ENCODE measurements around the gene CROCC2. TPM values are rescaled to one million over a fixed set of nuclear protein-coding genes. Genes with fewer than 3 reads are reported as not detected.

Gene CROCC2
- total and polyA plus RNA-seq, 10 of the 15 experiments (the other 5 are each of a cell fraction or from before 2014, with no cell fraction given), result not detected

GRCh38 chr2:241008711-241009121, 102.6 kb downstream of the CROCC2 start:
- BruUV-seq (replicated peaks), result no TSS peak
- Histone ChIP-seq H3K27me3 (replicated peaks in 1 of 2; ENCODE audit: control insufficient read depth in 2 of 2, insufficient read depth in 2 of 2, low read length in 1 of 2) (peaks cover 0 to 2% of the 10 kb centered on the region in 2 experiments; a peak in 3 of 4 replicates), H3K9me3 (replicated peaks; ENCODE audit: control insufficient read depth, insufficient read depth, low read length) (no peaks in the 10 kb centered on the region; the same call in 2 of the 3 replicates), H3K36me3 (ENCODE audit: control insufficient read depth in 2 of 2, insufficient read depth in 2 of 2, low read length in 1 of 2) (no peaks in the 10 kb centered on the region), H3K79me2 (ENCODE audit: control insufficient read depth, insufficient read depth, low read length) (no peaks in the 10 kb centered on the region), H3K4me3 (no peak overlapping the region), H3K9ac (ENCODE audit: control insufficient read depth, insufficient read depth, low read length) (no peak overlapping the region), H4K20me1 (ENCODE audit: control insufficient read depth, insufficient read depth) (no peaks in the 10 kb centered on the region), H3K4me1 (ENCODE audit: control insufficient read depth, insufficient read depth, low read length) (no peaks in the 10 kb centered on the region), H3K27ac (ENCODE audit: control insufficient read depth, insufficient read depth) (no peak overlapping the region), H2AFZ (ENCODE audit: control insufficient read depth, low read depth, low read length) (no peak overlapping the region), H3K4me2 (ENCODE audit: control insufficient read depth, insufficient read depth) (no peak overlapping the region)
- in situ Hi-C loops (cut with MboI), result no loop called here
- intact Hi-C loops (cut with micrococcal nuclease; ENCODE audit: unreplicated experiment), result no loop called here
- ChIA-PET POLR2A (no interaction called here), SMC1A (ENCODE audit: uncharacterized antibody, unreplicated experiment) (no interaction called here), CTCF (no interaction called here), RAD21 (ENCODE audit: unreplicated experiment) (no interaction called here)
- ATAC-seq (no peak), DNase-seq (ENCODE audit: low read depth, low spot score) (no peak), FAIRE-seq (no peak)
- WGBS (ENCODE audit: insufficient coverage, insufficient replicate concordance, low lambda C conversion rate, missing lambda C conversion rate), result 27% methylated on average over 7 of the region's 7 CpGs
- no peak for TF ChIP-seq NRF1 (conservative IDR thresholded peaks at IDR 0.05; ENCODE audit: low read depth, low read length)
- TF ChIP-seq DPF2 (IDR thresholded peaks at IDR 0.05), result no peak
- no peak for TF ChIP-seq HCFC1 (IDR thresholded peaks at IDR 0.05; ENCODE audit: low read length)
- TF ChIP-seq PRDM15 (CRISPR knock-in tag; IDR thresholded peaks at IDR 0.05), result no peak
- TF ChIP-seq POU2F2 (IDR thresholded peaks at IDR 0.05; ENCODE audit: borderline replicate concordance, low read depth, low read length), result no peak
- no peak for TF ChIP-seq HDAC6 (IDR thresholded peaks at IDR 0.05; ENCODE audit: unreplicated experiment)
- no peak for TF ChIP-seq HDAC2 (IDR thresholded peaks at IDR 0.05)

Data from GM12878 (cell line).